GM12891 (cell line): ENCODE data around the gene SSNA1.

Experiments
- DNase-seq: peaks from one replicate; pipeline ENCODE4 v3.0.0; 2011; ENCODE audit warnings: low spot score; ENCODE audit not compliant: insufficient read length
- FAIRE-seq: peaks from 2 replicates; lab custom pipeline; 2011; peaks lifted over from hg19 to GRCh38; lab: Jason Lieb, UNC
- PAX5 ChIP-seq: IDR thresholded peaks from 2 replicates; pipeline ENCODE4 v1.6.1; 2011; ENCODE audit warnings: low read length, moderate library complexity, mild to moderate bottlenecking; ENCODE audit not compliant: insufficient read depth, severe bottlenecking
- POLR2A ChIP-seq: IDR thresholded peaks from 2 replicates; pipeline ENCODE4 v1.6.1; 2011; ENCODE audit warnings: low read depth, low read length, control low read depth
- POLR2AphosphoS5 ChIP-seq: IDR thresholded peaks from 2 replicates; pipeline ENCODE4 v1.6.1; 2011; ENCODE audit warnings: low read depth, low read length, control low read depth
- POU2F2 ChIP-seq: IDR thresholded peaks from 2 replicates; pipeline ENCODE4 v1.6.1; 2011; ENCODE audit warnings: low read depth, mild to moderate bottlenecking, control low read depth, low read length, moderate library complexity
- SPI1 ChIP-seq: IDR thresholded peaks from 2 replicates; pipeline ENCODE4 v1.6.1; 2011; ENCODE audit warnings: low read depth, low read length, control low read depth
- TAF1 ChIP-seq: IDR thresholded peaks from 2 replicates; pipeline ENCODE4 v1.6.1; 2011; ENCODE audit warnings: low read depth, low read length, control low read depth

The SSNA1 gene

GRCh38 chr9:137212520-137212919, 24.0 kb downstream of the SSNA1 start:
- FAIRE-seq = no peak
- TF ChIP-seq PAX5 (no peak), POLR2AphosphoS5 (no peak), POU2F2 (no peak), SPI1 (no peak), POLR2A (no peak), TAF1 (no peak)
- DNase-seq = no peak

- TF ChIP-seq SPI1 (no peak), POU2F2 (no peak), POLR2A (no peak), POLR2AphosphoS5 (no peak), PAX5 (no peak), TAF1 (no peak)
- FAIRE-seq (no peak), DNase-seq (no peak)
Measured at GRCh38 chr9:137213160-137214060, 24.9 kb downstream of the SSNA1 start.

- TF ChIP-seq POLR2AphosphoS5 (no peak), POLR2A (no peak), POU2F2 (no peak), PAX5 (no peak)
- no peak for FAIRE-seq
- DNase-seq = no peak
Measured at GRCh38 chr9:137214620-137215019, 26.1 kb downstream of the SSNA1 start.

- FAIRE-seq = no peak
- no peak for DNase-seq
- TF ChIP-seq SPI1 = no peak
Measured at GRCh38 chr9:137215196-137215986, 26.9 kb downstream of the SSNA1 start.

GRCh38 chr9:137216188-137216965, 27.9 kb downstream of the SSNA1 start:
- FAIRE-seq (no peak), DNase-seq (no peak)
- no peak for TF ChIP-seq PAX5
- TF ChIP-seq POLR2A = no peak
- no peak for TF ChIP-seq SPI1
- no peak for TF ChIP-seq POLR2AphosphoS5
- TF ChIP-seq TAF1 = no peak
- TF ChIP-seq POU2F2 = no peak

GRCh38 chr9:137217276-137218211, 29.1 kb downstream of the SSNA1 start:
- DNase-seq (no peak), FAIRE-seq (no peak)
- TF ChIP-seq PAX5 = no peak
- no peak for TF ChIP-seq SPI1
- no peak for TF ChIP-seq TAF1
- no peak for TF ChIP-seq POU2F2
- TF ChIP-seq POLR2AphosphoS5 = no peak
- no peak for TF ChIP-seq POLR2A

- TF ChIP-seq POLR2AphosphoS5 (no peak), POU2F2 (no peak), SPI1 (no peak), PAX5 (no peak), POLR2A (no peak), TAF1 (no peak)
- FAIRE-seq (no peak), DNase-seq (no peak)
Measured at GRCh38 chr9:137218212-137218753, 29.8 kb downstream of the SSNA1 start.

GRCh38 chr9:137218754-137219271, 30.3 kb downstream of the SSNA1 start:
- no peak for FAIRE-seq
- DNase-seq = no peak
- no peak for TF ChIP-seq TAF1
- TF ChIP-seq POLR2AphosphoS5 = no peak
- TF ChIP-seq POLR2A = no peak
- no peak for TF ChIP-seq SPI1
- TF ChIP-seq POU2F2 = no peak
- TF ChIP-seq PAX5 = no peak
